Spleen (tissue), 11 donors: ENCODE results near the gene MEX3D. TPM values are rescaled to one million over a fixed set of nuclear protein-coding genes. Genes with fewer than 3 reads are reported as not detected.

Experiments
- DNase-seq: peaks from one replicate; pipeline ENCODE4 v3.0.0-alpha.2; 2020
- H3K27ac ChIP-seq, 8 donors: fragments of 200-600 bp; sonication (generic) in 7 of 8; 1 replicate in 4 of 8; 2 replicates in 4 of 8; pipeline versions ENCODE4 v1.5.0 to v1.8.0; 2016 to 2021; ENCODE audit warnings: inconsistent platforms in 4 of 8, mild to moderate bottlenecking in 4 of 8, moderate library complexity in 1 of 8
- H3K27me3 ChIP-seq, 7 donors: fragments of 200-600 bp; sonication (generic) in 6 of 7; replicated peaks in 1 of 7; 1 replicate in 4 of 7; 2 replicates in 3 of 7; pipeline versions ENCODE4 v1.5.0 to v1.8.0; 2016 to 2021; ENCODE audit warnings: inconsistent platforms in 3 of 7, mild to moderate bottlenecking in 1 of 7
- H3K36me3 ChIP-seq, 6 donors: fragments of 200-600 bp; sonication (generic) in 5 of 6; 1 replicate in 4 of 6; 2 replicates in 2 of 6; pipeline versions ENCODE4 v1.5.0 to v1.8.0; 2016 to 2021; ENCODE audit warnings: inconsistent platforms in 2 of 6
- H3K4me1 ChIP-seq, 6 donors: fragments of 200-600 bp; sonication (generic) in 5 of 6; 1 replicate in 3 of 6; 2 replicates in 3 of 6; pipeline versions ENCODE4 v1.5.0 to v1.8.0; 2016 to 2021; ENCODE audit warnings: inconsistent platforms in 3 of 6
- H3K4me3 ChIP-seq, 8 donors: fragments of 200-600 bp; sonication (generic) in 7 of 8; 1 replicate in 4 of 8; 2 replicates in 4 of 8; pipeline versions ENCODE4 v1.5.0 to v1.8.0; 2016 to 2021; ENCODE audit warnings: inconsistent platforms in 4 of 8, mild to moderate bottlenecking in 4 of 8, moderate library complexity in 2 of 8
- H3K9me3 ChIP-seq, 8 donors: fragments of 200-600 bp; sonication (generic) in 7 of 8; 1 replicate in 4 of 8; 2 replicates in 4 of 8; pipeline versions ENCODE4 v1.5.0 to v1.8.0; 2016 to 2021; ENCODE audit warnings: inconsistent platforms in 4 of 8
- POLR2A ChIP-seq, 3 donors: fragments of 450-650 bp; IDR thresholded peaks; one replicate each; pipeline ENCODE4 v1.5.1; 2017; ENCODE audit warnings: antibody characterized with exemption in 3 of 3, mild to moderate bottlenecking in 1 of 3
- POLR2AphosphoS5 ChIP-seq, 3 donors: sonication (generic); formaldehyde crosslinking; IDR thresholded peaks; one replicate each; pipeline ENCODE4 v1.5.1; 2017; ENCODE audit warnings: antibody characterized with exemption in 3 of 3
- WGBS, 5 donors: extraction: QIAGEN DNeasy Blood & Tissue Kit in 3 of 5; methylation state at CpG; one replicate each; pipeline versions ENCODE4 v1.1.5 to v1.1.7; 2013 to 2018; 5-methylcytosine and 5-hydroxymethylcytosine counted together
- intact Hi-C: fragments of 100-400 bp; cut with DNase I; formaldehyde crosslinking; loops from one replicate; pipeline ENCODE4 v1.15.0; 2023; ENCODE audit warnings: low total_unique reads
- polyA plus RNA-seq, 3 donors: library from polyadenylated mRNA; stranded (reverse); fragments of 200-250 nt; gene quantifications; one replicate each; pipeline ENCODE4 v1.2.1, GENCODE V29; 2013
- total RNA-seq, 7 donors: library from RNA; depleted of rRNA in 3 of 7; stranded (reverse); fragments of >200 nt in 3 of 7; fragmentation: NEBNext Ultra II Directional in 4 of 7; extraction: Animal tissue kit (Norgen Biotek cat#: 25700) in 4 of 7; gene quantifications; one replicate each; pipeline versions ENCODE4 v1.1.0 to v1.2.1, GENCODE V29; 2016 to 2021
- TF ChIP-seq, protein P1 (sequence below), 11 experiments: fragments of 200-600 bp in 7 of 11; fragments of 450-650 bp in 4 of 11; sonication (generic) in 4 of 11; IDR thresholded peaks in 8 of 11; conservative IDR thresholded peaks in 3 of 11; 1 replicate in 7 of 11; 2 replicates in 4 of 11; pipeline versions ENCODE4 v1.4.0 to v1.8.0; 2016 to 2021; ENCODE audit warnings: antibody characterized with exemption in 11 of 11, inconsistent platforms in 4 of 11, mild to moderate bottlenecking in 1 of 11
- donor health status: healthy with polysubstance abuse.
- donor health status: DM: no; HTN: no; CAD: no; lungs with moderate emphysema.
- donor health status: DM: no; HTN: no; CAD: no.
- donor health status: Bipolar disorder and iron deficiency.
- donor health status: healthy.
- donor health status: DM: no; HTN: no; CAD: no.
- donor health status: DM: yes; HTN: yes; CAD: no.

The MEX3D gene
- total and polyA plus RNA-seq, 10 donors = 0.87 to 11.7 (median 6.0) TPM

DNA sequence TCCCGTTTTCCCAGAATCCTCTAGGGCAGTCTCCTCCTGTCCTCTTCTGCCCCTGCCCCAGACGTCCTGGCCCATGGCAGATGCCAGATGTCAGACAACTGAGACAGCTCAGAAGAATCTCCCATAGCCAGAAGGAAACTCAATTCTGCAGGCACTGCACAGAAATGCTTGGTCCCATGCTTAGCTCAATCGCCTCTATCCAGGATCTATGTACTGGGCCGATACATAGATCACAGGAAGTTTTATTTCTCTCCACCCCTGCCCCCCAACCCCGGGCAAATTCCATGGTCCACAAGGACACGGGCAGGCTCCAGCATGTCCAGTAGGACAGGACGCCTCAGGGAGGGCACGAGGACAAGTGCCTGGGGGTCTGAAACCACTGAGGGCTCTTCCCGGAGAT, 19.7 kb upstream of the MEX3D start:
- TF ChIP-seq POLR2A (IDR thresholded peaks at IDR 0.05) (no peak), POLR2AphosphoS5 (IDR thresholded peaks at IDR 0.05) (no peak)
- TF ChIP-seq, protein P1, sequence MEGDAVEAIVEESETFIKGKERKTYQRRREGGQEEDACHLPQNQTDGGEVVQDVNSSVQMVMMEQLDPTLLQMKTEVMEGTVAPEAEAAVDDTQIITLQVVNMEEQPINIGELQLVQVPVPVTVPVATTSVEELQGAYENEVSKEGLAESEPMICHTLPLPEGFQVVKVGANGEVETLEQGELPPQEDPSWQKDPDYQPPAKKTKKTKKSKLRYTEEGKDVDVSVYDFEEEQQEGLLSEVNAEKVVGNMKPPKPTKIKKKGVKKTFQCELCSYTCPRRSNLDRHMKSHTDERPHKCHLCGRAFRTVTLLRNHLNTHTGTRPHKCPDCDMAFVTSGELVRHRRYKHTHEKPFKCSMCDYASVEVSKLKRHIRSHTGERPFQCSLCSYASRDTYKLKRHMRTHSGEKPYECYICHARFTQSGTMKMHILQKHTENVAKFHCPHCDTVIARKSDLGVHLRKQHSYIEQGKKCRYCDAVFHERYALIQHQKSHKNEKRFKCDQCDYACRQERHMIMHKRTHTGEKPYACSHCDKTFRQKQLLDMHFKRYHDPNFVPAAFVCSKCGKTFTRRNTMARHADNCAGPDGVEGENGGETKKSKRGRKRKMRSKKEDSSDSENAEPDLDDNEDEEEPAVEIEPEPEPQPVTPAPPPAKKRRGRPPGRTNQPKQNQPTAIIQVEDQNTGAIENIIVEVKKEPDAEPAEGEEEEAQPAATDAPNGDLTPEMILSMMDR (IDR thresholded peaks at IDR 0.05 in 8 of 11, conservative IDR thresholded peaks at IDR 0.05 in 3 of 11) = no peak
- intact Hi-C loops = no loop called here

DNA sequence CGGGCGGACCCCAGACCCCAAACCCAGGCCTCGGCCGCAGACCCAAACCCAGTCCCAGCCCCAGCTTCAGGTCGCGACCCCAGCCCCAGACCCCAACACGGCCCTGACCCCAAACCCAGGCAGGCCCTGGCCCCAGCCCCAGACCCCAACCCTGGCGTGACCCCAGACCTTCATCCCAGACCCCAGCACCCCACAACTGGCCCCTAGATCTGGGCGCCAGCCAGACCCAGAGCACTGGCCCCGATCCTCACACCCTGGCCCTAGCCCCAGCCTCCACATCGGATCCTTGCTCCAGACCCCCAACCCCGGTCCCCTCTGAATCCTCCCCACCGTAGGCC, 17.1 kb upstream of the MEX3D start:
- no peaks in the 10 kb centered on the region for H3K27me3 ChIP-seq
- TF ChIP-seq POLR2AphosphoS5 (IDR thresholded peaks at IDR 0.05) (no peak), POLR2A (IDR thresholded peaks at IDR 0.05) (no peak)
- TF ChIP-seq, protein P1 (IDR thresholded peaks at IDR 0.05 in 8 of 11, conservative IDR thresholded peaks at IDR 0.05 in 3 of 11) = no peak
- H3K9me3 ChIP-seq = no peaks in the 10 kb centered on the region
- H3K27ac ChIP-seq = no peak overlapping the region
- peaks cover 0 to 46% (median 16%) of the 10 kb centered on the region in 6 donors for H3K4me1 ChIP-seq
- intact Hi-C loops = no loop called here
- peaks cover 0 to 60% (median 45%) of the 10 kb centered on the region in 6 donors for H3K36me3 ChIP-seq
- 91 to 97% (median 94%) methylated on average over 12 to 13 of the region's 13 CpGs for whole genome bisulfite sequencing, 5 donors
- H3K4me3 ChIP-seq = no peak overlapping the region
- DNase-seq = no peak

More for the DNA sequence above, 19.7 kb upstream of the MEX3D start:
- H3K4me3 ChIP-seq = no peak overlapping the region
- no peak overlapping the region for H3K27ac ChIP-seq
- H3K4me1 ChIP-seq = peaks cover 12 to 56% (median 28%) of the 10 kb centered on the region in 6 donors
- no peak for DNase-seq
- 56 to 82% (median 74%) methylated on average over 9 of the region's 9 CpGs for WGBS, 5 donors
- H3K36me3 ChIP-seq = peaks cover 0 to 34% (median 19%) of the 10 kb centered on the region in 6 donors
- H3K9me3 ChIP-seq = no peaks in the 10 kb centered on the region
- no peaks in the 10 kb centered on the region for H3K27me3 ChIP-seq

DNA sequence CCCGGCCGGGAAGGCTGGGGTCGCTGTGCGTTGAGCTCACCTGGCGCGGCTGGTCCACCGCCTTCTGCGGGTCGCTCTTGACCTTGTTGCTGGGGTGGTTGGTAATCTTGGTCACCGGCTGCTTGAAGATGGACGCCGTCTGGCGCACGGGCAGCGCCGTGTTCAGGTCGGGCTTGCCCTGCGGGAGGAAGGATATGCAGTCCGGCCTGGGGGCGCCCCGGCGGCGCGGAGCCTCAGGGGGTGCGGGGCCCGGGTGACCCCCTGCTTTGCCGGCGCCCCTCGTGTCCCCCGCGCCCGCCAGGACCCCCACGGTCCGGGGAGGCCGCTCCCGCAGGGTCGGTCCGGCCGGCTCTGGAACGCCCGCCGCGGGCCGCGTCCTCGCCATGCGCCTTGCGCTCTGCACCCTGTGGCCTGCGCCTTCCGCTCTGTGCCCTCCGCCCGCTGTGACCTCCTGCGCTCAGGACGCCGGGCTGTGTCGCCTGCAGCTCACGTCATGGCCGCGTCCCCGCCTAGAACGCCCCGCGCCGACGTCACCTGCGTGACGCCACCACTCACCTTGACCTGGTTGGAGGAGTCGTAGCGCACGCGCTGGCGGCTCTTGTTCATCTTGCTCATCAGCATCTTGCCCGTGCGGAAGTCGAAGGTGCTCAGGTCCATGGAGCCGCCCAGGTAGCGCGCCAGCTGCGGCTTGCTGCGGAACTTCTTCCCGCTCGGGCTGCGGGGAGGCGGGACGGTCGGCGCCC, 16.5 kb upstream of the MEX3D start:
- DNase-seq = no peak
- H3K4me3 ChIP-seq = no peak overlapping the region
- intact Hi-C loops = no loop called here
- H3K4me1 ChIP-seq = peaks cover 0 to 46% (median 13%) of the 10 kb centered on the region in 6 donors
- TF ChIP-seq, protein P1 (IDR thresholded peaks at IDR 0.05 in 8 of 11, conservative IDR thresholded peaks at IDR 0.05 in 3 of 11) = no peak
- peak in 2 of 3 donors; percentile 40 to 41 for TF ChIP-seq POLR2AphosphoS5 (IDR thresholded peaks at IDR 0.05)
- no peaks in the 10 kb centered on the region for H3K27me3 ChIP-seq
- 94 to 98% (median 96%) methylated on average over 36 to 87 of the region's 87 CpGs for WGBS, 5 donors
- no peaks in the 10 kb centered on the region for H3K9me3 ChIP-seq
- no peak overlapping the region for H3K27ac ChIP-seq
- peaks cover 0 to 66% (median 50%) of the 10 kb centered on the region in 6 donors for H3K36me3 ChIP-seq

DNA sequence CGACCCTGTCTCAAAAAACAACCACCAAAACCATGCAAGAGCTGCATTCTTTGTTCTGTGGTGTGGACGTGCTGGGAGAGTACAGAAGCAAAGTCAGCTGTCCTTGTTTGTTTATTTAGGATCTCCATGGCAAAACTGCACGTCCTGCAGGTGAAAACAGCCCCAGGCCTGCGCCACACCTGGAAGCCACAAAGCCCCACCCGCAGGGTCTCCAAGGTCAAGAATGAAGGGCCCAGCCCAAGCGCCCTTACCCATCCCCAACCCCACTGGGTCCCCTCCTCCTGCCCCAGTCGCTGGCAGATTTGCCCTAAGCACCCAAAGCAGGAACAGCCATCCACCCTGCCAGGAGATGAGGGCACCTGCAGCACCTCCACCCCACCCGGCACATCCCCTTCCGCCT, 14.1 kb upstream of the MEX3D start:
- 90 to 96% (median 95%) methylated on average over 8 to 9 of the region's 9 CpGs for WGBS, 5 donors
- H3K27me3 ChIP-seq = no peaks in the 10 kb centered on the region
- no peak for DNase-seq
- peaks cover 0 to 90% (median 72%) of the 10 kb centered on the region in 6 donors for H3K36me3 ChIP-seq
- TF ChIP-seq, protein P1 (IDR thresholded peaks at IDR 0.05 in 8 of 11, conservative IDR thresholded peaks at IDR 0.05 in 3 of 11) = no peak
- no peak for TF ChIP-seq POLR2A (IDR thresholded peaks at IDR 0.05)
- no peak for TF ChIP-seq POLR2AphosphoS5 (IDR thresholded peaks at IDR 0.05)
- H3K4me3 ChIP-seq = no peak overlapping the region
- peaks cover 0 to 26% (median 10%) of the 10 kb centered on the region in 6 donors for H3K4me1 ChIP-seq
- no peaks in the 10 kb centered on the region for H3K9me3 ChIP-seq
- no peak overlapping the region for H3K27ac ChIP-seq
- intact Hi-C loops = no loop called here
